Activated naive CD4-positive, alpha-beta T cell treated with anti-CD3 and anti-CD28 coated beads for 36 hours (primary cell): ENCODE results near the gene ITM2B. TPM values are rescaled to one million over a fixed set of nuclear protein-coding genes. Genes with fewer than 3 reads are reported as not detected.

Experiments used
- CTCF ChIA-PET: fragments of 350-600 bp; sonication (Branson Sonifier 250); formaldehyde crosslinking; loops from one replicate; lab custom pipeline; 2021; ENCODE audit warnings: antibody characterized with exemption; lab: Charles Lee
- DNase-seq: peaks from one replicate; pipeline ENCODE4 v3.0.0-alpha.2; 2020
- H3K27ac Mint-ChIP-seq: one replicate; pipeline ENCODE4 v1.8.0; 2021; ENCODE audit warnings: mild to moderate bottlenecking, mixed read lengths
- H3K27me3 Mint-ChIP-seq: one replicate; pipeline ENCODE4 v1.8.0; 2021; ENCODE audit warnings: low read depth, mixed read lengths
- H3K36me3 Mint-ChIP-seq: one replicate; pipeline ENCODE4 v1.8.0; 2021; ENCODE audit warnings: low read depth, mixed read lengths
- H3K4me1 Mint-ChIP-seq: one replicate; pipeline ENCODE4 v1.8.0; 2021; ENCODE audit warnings: low read depth, mixed read lengths
- H3K4me3 Mint-ChIP-seq: one replicate; pipeline ENCODE4 v1.8.0; 2021; ENCODE audit warnings: mild to moderate bottlenecking, moderate library complexity, mixed read lengths
- H3K9me3 Mint-ChIP-seq: one replicate; pipeline ENCODE4 v1.8.0; 2021; ENCODE audit warnings: mixed read lengths
- intact Hi-C: fragments of 100-400 bp; cut with micrococcal nuclease; formaldehyde crosslinking; loops from one replicate; pipeline ENCODE4 v1.15.1; 2023
- total RNA-seq, 2 experiments: library from RNA; stranded (reverse); gene quantifications; one replicate each; pipeline ENCODE4 v1.2.3, GENCODE V29; 2021

Gene ITM2B
- total RNA-seq, 2 experiments from 2014 or later: 110 to 112 TPM

DNA sequence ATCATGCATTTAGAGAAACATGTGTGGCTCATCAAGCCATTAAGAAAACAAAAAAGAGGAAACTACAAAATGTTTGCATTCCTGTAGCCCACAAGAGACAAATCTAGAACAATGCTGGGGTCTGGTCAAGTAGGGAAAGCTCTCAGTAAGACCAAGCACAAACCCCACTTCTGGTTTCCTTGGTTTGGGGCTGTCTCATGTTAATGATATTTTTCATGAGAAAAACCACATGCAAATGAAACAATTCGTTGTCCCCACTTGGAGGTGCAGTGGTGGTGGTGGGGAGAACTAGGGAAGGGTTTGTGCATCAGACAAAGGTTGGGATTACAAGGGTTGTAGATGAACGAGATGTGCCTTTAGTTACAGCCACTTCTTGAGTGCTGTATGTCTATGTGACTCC, 63.5 kb downstream of the ITM2B start:
- no peak for DNase-seq
- intact Hi-C loops: no loop called here
- no peak overlapping the region for H3K4me3 Mint-ChIP-seq
- CTCF ChIA-PET: no interaction called here
- H3K36me3 Mint-ChIP-seq: peaks cover 2% of the 10 kb centered on the region
- no peaks in the 10 kb centered on the region for H3K27me3 Mint-ChIP-seq
- no peaks in the 10 kb centered on the region for H3K9me3 Mint-ChIP-seq
- no peaks in the 10 kb centered on the region for H3K4me1 Mint-ChIP-seq
- H3K27ac Mint-ChIP-seq: no peak overlapping the region

DNA sequence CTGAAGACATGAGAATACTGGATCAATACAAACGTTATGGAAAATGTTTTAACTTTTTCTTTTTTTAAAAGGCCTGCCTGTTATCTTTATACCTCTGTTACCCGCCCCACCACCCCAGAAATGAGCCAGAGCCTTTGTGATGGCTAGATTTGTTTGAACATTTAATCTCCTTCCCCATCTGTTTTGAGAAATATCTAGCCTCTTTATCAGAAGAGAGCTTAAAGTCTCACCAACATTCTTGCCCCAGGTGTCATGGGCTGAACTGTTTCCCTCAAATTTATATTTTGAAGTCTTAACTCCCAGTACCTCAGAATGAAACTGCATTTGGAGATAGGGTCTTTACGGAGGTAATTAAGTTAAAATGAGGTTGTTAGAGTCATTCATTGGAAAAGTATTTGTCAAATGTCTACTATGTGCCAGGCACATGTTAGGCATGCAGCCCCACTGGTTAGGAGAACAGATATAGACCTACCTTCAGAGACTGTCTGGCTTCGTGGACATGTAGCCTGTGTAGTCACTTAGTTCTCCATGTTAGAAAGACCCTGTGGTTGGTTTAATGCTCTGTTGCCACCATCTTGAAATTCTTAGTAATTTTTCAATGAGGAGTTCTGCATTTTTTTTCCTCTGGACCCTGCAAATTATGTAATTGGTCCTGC, 64.3 kb downstream of the ITM2B start:
- Mint-ChIP-seq H3K27ac (no peak overlapping the region), H3K36me3 (peaks cover 5% of the 10 kb centered on the region), H3K9me3 (no peaks in the 10 kb centered on the region), H3K27me3 (no peaks in the 10 kb centered on the region), H3K4me1 (peaks cover 1% of the 10 kb centered on the region), H3K4me3 (no peak overlapping the region)
- no peak for DNase-seq
- intact Hi-C loops: no loop called here
- CTCF ChIA-PET: no interaction called here

DNA sequence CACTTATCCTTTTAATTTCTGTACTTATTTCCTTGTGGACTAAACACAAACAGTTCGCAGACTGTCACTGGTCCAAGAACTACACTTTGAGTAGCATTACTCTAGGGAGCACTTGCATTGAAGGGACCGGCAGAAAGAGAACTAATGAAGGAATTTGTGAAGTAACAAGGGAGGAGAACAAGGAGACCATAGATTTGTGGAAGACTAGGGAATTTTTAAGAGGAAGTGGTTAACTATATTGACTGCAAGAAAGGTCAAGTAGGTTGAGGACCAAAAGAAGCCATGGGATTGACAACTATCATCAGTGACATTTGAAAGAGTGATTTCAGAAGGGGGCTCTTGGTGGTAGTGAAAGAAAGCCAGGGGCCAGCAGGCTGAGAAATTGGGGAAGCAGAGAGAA, 66.6 kb downstream of the ITM2B start:
- no peak overlapping the region for H3K4me3 Mint-ChIP-seq
- intact Hi-C loops: no loop called here
- no peak overlapping the region for H3K27ac Mint-ChIP-seq
- no peak for DNase-seq
- H3K36me3 Mint-ChIP-seq: peaks cover 11% of the 10 kb centered on the region
- peaks cover 8% of the 10 kb centered on the region for H3K4me1 Mint-ChIP-seq
- H3K27me3 Mint-ChIP-seq: no peaks in the 10 kb centered on the region
- CTCF ChIA-PET: no interaction called here
- H3K9me3 Mint-ChIP-seq: no peaks in the 10 kb centered on the region

- no peak for DNase-seq
Measured at GRCh38 chr13:48302871-48303358, 69.9 kb downstream of the ITM2B start.

DNA sequence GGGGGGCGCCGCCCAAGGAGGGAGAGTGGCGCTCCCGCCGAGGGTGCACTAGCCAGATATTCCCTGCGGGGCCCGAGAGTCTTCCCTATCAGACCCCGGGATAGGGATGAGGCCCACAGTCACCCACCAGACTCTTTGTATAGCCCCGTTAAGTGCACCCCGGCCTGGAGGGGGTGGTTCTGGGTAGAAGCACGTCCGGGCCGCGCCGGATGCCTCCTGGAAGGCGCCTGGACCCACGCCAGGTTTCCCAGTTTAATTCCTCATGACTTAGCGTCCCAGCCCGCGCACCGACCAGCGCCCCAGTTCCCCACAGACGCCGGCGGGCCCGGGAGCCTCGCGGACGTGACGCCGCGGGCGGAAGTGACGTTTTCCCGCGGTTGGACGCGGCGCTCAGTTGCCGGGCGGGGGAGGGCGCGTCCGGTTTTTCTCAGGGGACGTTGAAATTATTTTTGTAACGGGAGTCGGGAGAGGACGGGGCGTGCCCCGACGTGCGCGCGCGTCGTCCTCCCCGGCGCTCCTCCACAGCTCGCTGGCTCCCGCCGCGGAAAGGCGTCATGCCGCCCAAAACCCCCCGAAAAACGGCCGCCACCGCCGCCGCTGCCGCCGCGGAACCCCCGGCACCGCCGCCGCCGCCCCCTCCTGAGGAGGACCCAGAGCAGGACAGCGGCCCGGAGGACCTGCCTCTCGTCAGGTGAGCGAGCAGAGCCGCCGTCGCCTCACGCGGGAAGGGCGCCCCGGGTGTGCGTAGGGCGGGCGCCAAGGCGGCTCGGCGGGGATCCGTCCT, 70.5 kb downstream of the ITM2B start, which contains the start of gene RB1:
Gene RB1, plus strand, starts transcription at position 393 of the 784 bp plus-strand sequence. Its CDS starts 162 bp downstream, at position 555.
- CTCF ChIA-PET: interaction anchor here (1.5 kb wide), 1 partner anchor 225 kb away, joined by 4 read pairs; no protein-coding TSS in a partner anchor
- DNase-seq: peak; percentile 92
- Mint-ChIP-seq H3K9me3 (no peaks in the 10 kb centered on the region), H3K4me3 (peak within 1 kb of the TSS; percentile 87), H3K36me3 (peaks cover 23% of the 10 kb centered on the region), H3K27ac (peak within 1 kb of the TSS; percentile 97), H3K4me1 (peaks cover 23% of the 10 kb centered on the region), H3K27me3 (no peaks in the 10 kb centered on the region)
- intact Hi-C loops: loop anchor here (1.0 to 5.0 kb wide), 13 partner anchors 18 to 674 kb away; partner anchors contain the start of genes FNDC3A, ITM2B, MED4 and NUDT15

More at GRCh38 chr13:48302871-48303358, 69.9 kb downstream of the ITM2B start:
- H3K36me3 Mint-ChIP-seq: peaks cover 22% of the 10 kb centered on the region
- H3K9me3 Mint-ChIP-seq: no peaks in the 10 kb centered on the region
- peak overlapping the region; percentile 87 for H3K4me3 Mint-ChIP-seq
- CTCF ChIA-PET: interaction anchor here (0.7 to 1.5 kb wide), 6 partner anchors 19 to 265 kb away, joined by 3 to 5 read pairs (median 4); partner anchors contain the start of genes MED4 and NUDT15
- H3K4me1 Mint-ChIP-seq: peaks cover 23% of the 10 kb centered on the region
- intact Hi-C loops: loop anchor here (1.0 to 5.0 kb wide), 6 partner anchors 70 to 674 kb away; partner anchors contain the start of genes FNDC3A, ITM2B, MED4 and NUDT15
- H3K27ac Mint-ChIP-seq: peak overlapping the region; percentile 97
- H3K27me3 Mint-ChIP-seq: no peaks in the 10 kb centered on the region

DNA sequence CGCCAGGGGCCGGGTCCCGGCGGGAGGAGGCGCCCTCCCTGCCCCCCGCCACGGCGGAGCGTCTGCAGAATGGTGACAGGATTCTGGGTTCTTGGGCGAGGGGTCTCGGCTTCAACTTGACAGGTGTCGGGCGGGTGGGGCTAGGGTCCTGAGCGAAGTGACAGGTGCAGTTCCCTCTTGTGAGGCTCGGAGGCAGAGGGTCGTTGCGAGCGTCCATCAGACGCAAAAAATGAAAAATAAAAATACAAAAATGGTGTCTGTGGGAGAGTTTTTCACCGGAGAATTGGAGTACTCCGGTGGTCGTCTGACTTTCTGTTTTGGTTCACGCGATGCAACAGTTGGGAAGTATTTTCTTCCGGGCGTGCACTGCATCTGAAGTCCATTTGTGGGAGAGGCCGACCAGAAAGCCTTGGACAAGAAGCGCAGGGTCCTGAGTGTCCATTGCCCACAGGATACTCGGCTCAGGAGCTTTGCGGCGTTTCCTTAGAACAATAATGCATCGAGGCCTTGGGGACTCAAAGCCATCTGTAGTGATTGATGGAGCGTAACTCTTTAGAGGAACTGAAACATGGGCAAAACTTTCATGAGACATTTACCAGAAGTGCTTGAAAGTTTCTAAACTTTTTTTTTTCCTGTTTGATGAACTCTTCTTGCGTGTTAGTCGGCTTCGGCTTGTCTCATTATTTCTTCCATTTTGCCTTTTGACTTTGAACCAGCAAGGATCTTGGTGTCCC, 71.3 kb downstream of the ITM2B start:
- CTCF ChIA-PET: interaction anchor here (0.6 to 1.4 kb wide), 3 partner anchors 177 to 510 kb away, joined by 3 to 4 read pairs (median 3); no protein-coding TSS in a partner anchor
- peak overlapping the region; percentile 87 for H3K4me3 Mint-ChIP-seq
- peaks cover 26% of the 10 kb centered on the region for H3K36me3 Mint-ChIP-seq
- intact Hi-C loops: loop anchor here (1.0 to 5.0 kb wide), 8 partner anchors 17 to 673 kb away; partner anchors contain the start of gene FNDC3A
- H3K4me1 Mint-ChIP-seq: peaks cover 23% of the 10 kb centered on the region
- no peaks in the 10 kb centered on the region for H3K9me3 Mint-ChIP-seq
- DNase-seq: peak; percentile 50
- H3K27ac Mint-ChIP-seq: peak overlapping the region; percentile 97
- no peaks in the 10 kb centered on the region for H3K27me3 Mint-ChIP-seq

GRCh38 chr13:48311223-48311622, 78.2 kb downstream of the ITM2B start:
- H3K27me3 Mint-ChIP-seq: no peaks in the 10 kb centered on the region
- H3K4me1 Mint-ChIP-seq: peaks cover 25% of the 10 kb centered on the region
- no peaks in the 10 kb centered on the region for H3K9me3 Mint-ChIP-seq
- H3K4me3 Mint-ChIP-seq: no peak overlapping the region
- intact Hi-C loops: no loop called here
- H3K27ac Mint-ChIP-seq: no peak overlapping the region
- H3K36me3 Mint-ChIP-seq: peaks cover 25% of the 10 kb centered on the region
- no peak for DNase-seq
- CTCF ChIA-PET: no interaction called here

GRCh38 chr13:48315969-48316650, 83.1 kb downstream of the ITM2B start:
- no peak for DNase-seq
- Mint-ChIP-seq H3K4me3 (no peak overlapping the region), H3K9me3 (peaks cover 2% of the 10 kb centered on the region), H3K27me3 (no peaks in the 10 kb centered on the region), H3K27ac (no peak overlapping the region), H3K4me1 (peaks cover 19% of the 10 kb centered on the region), H3K36me3 (peaks cover 43% of the 10 kb centered on the region)
- CTCF ChIA-PET: interaction anchor here (1.2 to 1.5 kb wide), 2 partner anchors 190 to 264 kb away, joined by 4 read pairs; no protein-coding TSS in a partner anchor
- intact Hi-C loops: no loop called here

DNA sequence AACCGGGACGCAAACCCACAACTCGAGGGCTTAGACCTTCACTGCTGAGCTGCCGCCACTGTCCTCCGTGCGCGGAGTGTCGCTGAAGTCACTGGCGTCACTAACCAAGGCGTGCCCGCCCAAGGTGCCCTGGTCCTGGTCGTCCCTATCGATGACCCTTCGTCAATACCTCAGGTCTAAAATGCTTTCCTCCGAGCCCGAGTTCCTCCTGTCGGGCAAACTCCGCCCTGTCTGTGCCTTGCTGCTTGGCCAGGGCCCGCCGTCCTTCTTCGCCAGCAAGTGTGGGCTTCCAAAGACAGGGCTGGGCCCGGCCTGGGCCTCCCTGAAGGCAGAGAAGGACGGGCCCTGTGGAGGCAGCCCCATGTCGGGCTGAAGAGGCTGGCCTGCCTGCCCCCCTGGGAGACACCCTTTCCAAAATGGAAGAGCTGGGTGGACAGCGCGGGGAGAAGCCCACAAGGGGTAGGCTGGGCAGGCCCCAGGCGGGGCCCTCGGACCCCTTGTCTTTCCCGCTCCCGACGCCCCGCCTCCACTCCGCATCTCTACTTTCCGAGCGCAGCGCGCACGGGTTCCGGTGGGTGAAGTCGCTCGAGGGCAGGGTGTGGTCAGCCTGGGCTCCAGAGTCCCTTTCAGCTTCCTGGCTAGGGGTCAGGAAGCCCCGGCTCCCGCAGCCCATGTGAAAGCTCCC, 84.0 kb downstream of the ITM2B start:
- H3K27me3 Mint-ChIP-seq: no peaks in the 10 kb centered on the region
- intact Hi-C loops: no loop called here
- CTCF ChIA-PET: interaction anchor here (0.7 kb wide), 1 partner anchor 16 kb away, joined by 3 read pairs; no protein-coding TSS in a partner anchor
- H3K36me3 Mint-ChIP-seq: peaks cover 48% of the 10 kb centered on the region
- no peak overlapping the region for H3K27ac Mint-ChIP-seq
- peaks cover 22% of the 10 kb centered on the region for H3K4me1 Mint-ChIP-seq
- H3K4me3 Mint-ChIP-seq: no peak overlapping the region
- DNase-seq: no peak
- peaks cover 2% of the 10 kb centered on the region for H3K9me3 Mint-ChIP-seq

DNA sequence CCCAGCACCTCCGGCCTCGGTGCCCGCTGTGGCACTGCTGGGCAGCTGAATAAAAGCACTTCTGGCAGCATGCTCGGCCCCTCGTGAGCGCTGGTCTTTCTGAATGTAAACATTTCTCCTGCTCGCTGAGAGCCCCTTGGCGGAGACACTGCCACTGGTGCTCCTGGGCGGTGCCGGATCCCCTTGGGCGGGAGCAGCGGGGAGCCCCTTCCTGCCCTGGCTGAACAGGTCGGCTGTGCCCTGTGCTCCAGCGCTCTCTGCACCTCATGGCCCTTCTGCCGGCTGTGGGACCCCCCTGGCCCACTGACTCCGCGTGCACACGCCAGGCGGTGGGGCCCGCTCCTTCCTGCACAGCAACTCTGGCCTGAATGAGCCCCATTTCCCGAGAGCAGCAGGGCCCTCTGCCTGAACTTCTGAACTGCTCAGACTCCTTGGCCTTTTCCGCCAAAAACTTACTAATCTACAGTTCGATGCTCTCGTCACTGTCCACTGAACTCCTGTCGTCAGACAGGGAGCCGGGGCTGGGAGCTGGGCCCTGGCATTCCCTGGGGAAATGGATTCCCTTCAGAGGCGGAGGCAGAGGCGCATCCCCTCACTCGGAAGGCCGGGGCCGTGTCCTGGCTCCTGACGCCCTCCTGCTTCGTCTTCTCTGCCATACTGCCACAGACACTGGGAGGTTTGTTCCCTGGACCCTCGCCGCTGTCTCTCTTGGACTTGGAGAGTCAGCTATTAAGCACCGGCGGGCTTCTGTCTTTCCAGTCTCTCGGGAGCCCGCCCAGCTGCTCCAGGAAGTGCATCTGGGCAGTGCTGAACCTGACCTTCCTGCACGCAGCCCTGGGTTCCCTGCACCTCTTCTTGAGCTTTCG, 84.7 kb downstream of the ITM2B start:
- CTCF ChIA-PET: no interaction called here
- intact Hi-C loops: no loop called here
- Mint-ChIP-seq H3K4me1 (peaks cover 21% of the 10 kb centered on the region), H3K4me3 (no peak overlapping the region), H3K27me3 (no peaks in the 10 kb centered on the region), H3K9me3 (peaks cover 5% of the 10 kb centered on the region), H3K36me3 (peaks cover 48% of the 10 kb centered on the region), H3K27ac (no peak overlapping the region)
- DNase-seq: no peak
